IMR-90 (cell line): ENCODE data around the gene MEF2C. TPM values are rescaled to one million over a fixed set of nuclear protein-coding genes. Genes with fewer than 3 reads are reported as not detected.

Experiments
- ATAC-seq: fragments of 200-7000 bp; cut with Tn5 transposase; 2 replicates; pipeline ENCODE4 v1.9.1; 2020; ENCODE audit warnings: low read depth, mild to moderate bottlenecking, moderate library complexity
- BruUV-seq: library from RNA; stranded (reverse); fragments of 400-500 nt; replicated peaks from 2 replicates; lab custom pipeline; 2021; lab: Mats Ljungman, UMichigan
- CTCF ChIA-PET: fragments of 300-600 bp; formaldehyde crosslinking; extraction: SDS; loops from one replicate; lab custom pipeline; 2021; ENCODE audit warnings: antibody characterized with exemption; lab: Yijun Ruan, JAX
- POLR2A ChIA-PET: fragments of 300-600 bp; sonication (Branson Sonifier 250); formaldehyde crosslinking; loops from one replicate; lab custom pipeline; 2022; ENCODE audit warnings: antibody characterized with exemption; ENCODE audit not compliant: unreplicated experiment; lab: Charles Lee
- DNase-seq: peaks from one replicate; pipeline ENCODE4 v3.0.0; 2013
- H2AFZ ChIP-seq: replicated peaks from 2 replicates; pipeline ENCODE3; 2013; ENCODE audit warnings: low read length, mild to moderate bottlenecking; ENCODE audit not compliant: poor library complexity
- H2AK5ac ChIP-seq: 2 replicates; pipeline ENCODE4 v1.6.1; 2013; ENCODE audit warnings: low read depth, low read length, inconsistent platforms
- H2AK9ac ChIP-seq: replicated peaks from 2 replicates; pipeline ENCODE3; 2013; ENCODE audit warnings: mild to moderate bottlenecking, low read depth, low read length, moderate library complexity; ENCODE audit not compliant: poor library complexity
- H2BK120ac ChIP-seq: 2 replicates; pipeline ENCODE4 v1.6.1; 2013; ENCODE audit warnings: low read depth, low read length, inconsistent platforms
- H2BK15ac ChIP-seq: 3 replicates; pipeline ENCODE4 v1.6.1; 2013; ENCODE audit warnings: low read depth, low read length, inconsistent platforms
- H2BK20ac ChIP-seq: 2 replicates; pipeline ENCODE4 v1.6.1; 2013; ENCODE audit warnings: low read depth, mild to moderate bottlenecking, inconsistent platforms, low read length, moderate library complexity
- H2BK5ac ChIP-seq: 2 replicates; pipeline ENCODE4 v1.6.1; 2013; ENCODE audit warnings: mild to moderate bottlenecking, low read depth, low read length, inconsistent platforms; ENCODE audit not compliant: poor library complexity, severe bottlenecking
- H3K14ac ChIP-seq: replicated peaks from 2 replicates; pipeline ENCODE4 v1.6.1; 2013; ENCODE audit warnings: low read depth, low read length, inconsistent platforms
- H3K18ac ChIP-seq: 2 replicates; pipeline ENCODE4 v1.6.1; 2013; ENCODE audit warnings: low read depth, low read length, control low read depth
- H3K23ac ChIP-seq: 2 replicates; pipeline ENCODE4 v1.6.1; 2013; ENCODE audit warnings: low read depth, low read length, inconsistent platforms
- H3K27ac ChIP-seq: 2 replicates; pipeline ENCODE4 v1.5.1; 2013; ENCODE audit warnings: mild to moderate bottlenecking, control low read depth, low read length; ENCODE audit not compliant: insufficient read depth
- H3K27me3 ChIP-seq: 2 replicates; pipeline ENCODE4 v1.6.1; 2013; ENCODE audit warnings: low read length; ENCODE audit not compliant: control insufficient read depth, insufficient read depth
- H3K36me3 ChIP-seq: 2 replicates; pipeline ENCODE4 v1.6.1; 2013; ENCODE audit warnings: low read length, mixed read lengths; ENCODE audit not compliant: control insufficient read depth, insufficient read depth
- H3K4ac ChIP-seq: 2 replicates; pipeline ENCODE4 v1.6.1; 2013; ENCODE audit warnings: low read depth, low read length, inconsistent platforms
- H3K4me1 ChIP-seq: 2 replicates; pipeline ENCODE4 v1.6.1; 2013; ENCODE audit warnings: low read length, mixed read lengths; ENCODE audit not compliant: control insufficient read depth, insufficient read depth
- H3K4me2 ChIP-seq: 2 replicates; pipeline ENCODE4 v1.6.1; 2013; ENCODE audit warnings: low read depth, mild to moderate bottlenecking, control low read depth, low read length, moderate library complexity
- H3K4me3 ChIP-seq: 2 replicates; pipeline ENCODE4 v1.5.1; 2013; ENCODE audit warnings: low read depth, mild to moderate bottlenecking, control low read depth, low read length, moderate library complexity; ENCODE audit not compliant: insufficient read depth
- H3K56ac ChIP-seq: 2 replicates; pipeline ENCODE4 v1.6.1; 2013; ENCODE audit warnings: low read length, inconsistent platforms; ENCODE audit not compliant: insufficient read depth; ENCODE audit errors: extremely low read depth
- H3K79me1 ChIP-seq, 2 experiments: 2 replicates each; pipeline ENCODE4 v1.6.1; 2013; ENCODE audit warnings: low read length in 2 of 2, inconsistent platforms in 1 of 2, low read depth in 1 of 2
- H3K9ac ChIP-seq: 2 replicates; pipeline ENCODE4 v1.6.1; 2013; ENCODE audit warnings: low read depth, low read length, control low read depth
- H3K9me1 ChIP-seq: 2 replicates; pipeline ENCODE4 v1.6.1; 2013; ENCODE audit warnings: low read length, inconsistent platforms; ENCODE audit not compliant: insufficient read depth
- H3K9me3 ChIP-seq: 2 replicates; pipeline ENCODE4 v1.6.1; 2013; ENCODE audit warnings: low read length; ENCODE audit not compliant: control insufficient read depth, insufficient read depth
- H4K20me1 ChIP-seq: 2 replicates; pipeline ENCODE4 v1.6.1; 2013; ENCODE audit warnings: low read length, inconsistent platforms; ENCODE audit not compliant: insufficient read depth
- H4K5ac ChIP-seq: 2 replicates; pipeline ENCODE4 v1.6.1; 2013; ENCODE audit warnings: mild to moderate bottlenecking, low read depth, low read length, control low read depth
- H4K8ac ChIP-seq, 2 experiments: 2 replicates each; pipeline ENCODE4 v1.6.1; 2013; ENCODE audit warnings: low read depth in 2 of 2, low read length in 2 of 2, control low read depth in 1 of 2, inconsistent platforms in 1 of 2
- H4K91ac ChIP-seq: 2 replicates; pipeline ENCODE4 v1.6.1; 2013; ENCODE audit warnings: low read depth, low read length, inconsistent platforms; ENCODE audit not compliant: insufficient read depth
- POLR2A ChIP-seq: IDR thresholded peaks from 2 replicates; pipeline ENCODE4 v1.6.1; 2012; ENCODE audit warnings: mild to moderate bottlenecking, low read depth, low read length
- RAD21 ChIP-seq: IDR thresholded peaks from 2 replicates; pipeline ENCODE4 v1.6.1; 2012; ENCODE audit warnings: low read length, improper control_type of control experiment
- SMC3 ChIP-seq: fragments of 150-350 bp; IDR thresholded peaks from 2 replicates; pipeline ENCODE4 v1.6.1; 2016; ENCODE audit warnings: low read depth, mild to moderate bottlenecking, antibody characterized with exemption, low read length, moderate library complexity
- WGBS, 2 experiments: methylation state at CpG; one replicate each; pipeline versions ENCODE4 v1.1.5 to v1.1.7; 2013; ENCODE audit warnings: missing lambda C conversion rate in 2 of 2; ENCODE audit not compliant: insufficient read length in 1 of 2; ENCODE audit errors: extremely low coverage in 2 of 2; 5-methylcytosine and 5-hydroxymethylcytosine counted together
- dilution Hi-C: fragments of 300-500 bp; cut with HindIII; formaldehyde crosslinking; loops from one replicate; pipeline ENCODE4 v1.14.3; 2018; ENCODE audit warnings: low sequenced_read_pairs; ENCODE audit not compliant: unreplicated experiment
- in situ Hi-C: fragments of 300-500 bp; cut with MboI; formaldehyde crosslinking; loops from 3 replicates; pipeline ENCODE4 v1.14.3; 2019; ENCODE audit warnings: low sequenced_read_pairs, inconsistent platforms, mixed read lengths
- intact Hi-C: fragments of 100-400 bp; cut with micrococcal nuclease; formaldehyde crosslinking; loops from 2 replicates; pipeline ENCODE4 v1.10.0; 2022
- polyA plus RNA-seq, 3 experiments: library from polyadenylated mRNA; depleted of rRNA; stranded (reverse); fragments of >200 nt; gene quantifications; 2 replicates each; pipeline ENCODE4 v1.2.3, GENCODE V29; 2012; ENCODE audit warnings: low replicate concordance in 1 of 3
- total RNA-seq: library from RNA; depleted of rRNA; stranded (reverse); fragments of >200 nt; gene quantifications from 2 replicates; pipeline ENCODE4 v1.2.3, GENCODE V29; 2012
- TF ChIP-seq, protein P1 (sequence below): conservative IDR thresholded peaks from 2 replicates; pipeline ENCODE4 v1.5.1; 2012; ENCODE audit warnings: mild to moderate bottlenecking, low read depth, low read length, improper control_type of control experiment
- TF ChIP-seq, protein P2 (sequence below): fragments of 150-350 bp; IDR thresholded peaks from 2 replicates; pipeline ENCODE4 v1.6.1; 2017; ENCODE audit warnings: mild to moderate bottlenecking, antibody characterized with exemption, low read length, low read depth

MEF2C gene
- total and polyA plus RNA-seq, 2 of the 4 experiments (the other 2 are of a cell fraction) = 1.5 to 6.8 TPM

DNA sequence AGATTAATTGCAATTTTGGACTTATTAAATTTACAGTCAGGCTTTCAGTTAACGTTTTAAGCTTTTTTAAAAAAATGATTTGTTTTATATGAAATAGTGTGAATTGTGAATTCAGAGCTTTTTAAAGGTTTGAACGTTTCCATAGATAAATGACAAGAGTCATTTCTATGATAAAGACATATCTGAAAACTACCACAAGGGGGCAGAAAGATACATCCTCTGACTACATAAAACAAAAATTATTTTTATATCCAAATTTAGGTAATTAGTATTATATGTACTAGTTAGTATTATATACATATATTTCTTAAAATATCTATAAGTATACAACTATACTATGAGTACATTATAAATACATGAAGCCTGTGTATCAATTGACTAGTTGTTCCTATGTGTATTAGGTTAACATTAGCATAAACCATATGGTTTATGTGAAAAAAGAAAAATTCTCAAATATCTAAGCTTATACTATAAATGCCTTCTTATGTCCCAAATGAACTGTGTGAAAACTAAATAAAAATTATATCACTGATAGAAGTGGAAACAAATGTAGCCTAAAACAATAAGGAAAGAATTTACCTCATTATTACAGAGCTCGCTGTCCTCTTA, 155.2 kb downstream of the MEF2C start:
- in situ Hi-C loops (no loop called here), intact Hi-C loops (loop anchor here (5.0 to 10.0 kb wide), 3 partner anchors 214 to 1704 kb away; no protein-coding TSS in a partner anchor), dilution Hi-C loops (no loop called here)
- Histone ChIP-seq H3K14ac (no peak overlapping the region), H4K8ac (no peak overlapping the region), H2BK5ac (no peak overlapping the region), H3K23ac (no peak overlapping the region), H3K9me3 (no peaks in the 10 kb centered on the region), H2BK20ac (no peak overlapping the region), H3K4me3 (no peak overlapping the region), H2BK15ac (no peak overlapping the region), H2AK9ac (no peak overlapping the region), H3K18ac (no peak overlapping the region), H3K36me3 (no peaks in the 10 kb centered on the region), H4K5ac (no peak overlapping the region), H3K79me1 (no peaks in the 10 kb centered on the region), H3K27me3 (no peaks in the 10 kb centered on the region), H4K91ac (no peak overlapping the region), H3K9me1 (no peaks in the 10 kb centered on the region), H3K4me2 (no peak overlapping the region), H3K4me1 (no peaks in the 10 kb centered on the region), H3K27ac (no peak overlapping the region), H3K4ac (no peak overlapping the region), H2BK120ac (no peak overlapping the region), H4K20me1 (no peaks in the 10 kb centered on the region), H2AK5ac (no peak overlapping the region), H2AFZ (no peak overlapping the region), H3K56ac (no peak overlapping the region), H3K9ac (no peak overlapping the region)
- WGBS, 2 experiments = no CpG with 5 or more reads among the region's 3 CpGs
- peak; percentile 24 for DNase-seq
- peak; percentile 53 for TF ChIP-seq RAD21
- peak; percentile 77 for TF ChIP-seq SMC3
- TF ChIP-seq, protein P1, sequence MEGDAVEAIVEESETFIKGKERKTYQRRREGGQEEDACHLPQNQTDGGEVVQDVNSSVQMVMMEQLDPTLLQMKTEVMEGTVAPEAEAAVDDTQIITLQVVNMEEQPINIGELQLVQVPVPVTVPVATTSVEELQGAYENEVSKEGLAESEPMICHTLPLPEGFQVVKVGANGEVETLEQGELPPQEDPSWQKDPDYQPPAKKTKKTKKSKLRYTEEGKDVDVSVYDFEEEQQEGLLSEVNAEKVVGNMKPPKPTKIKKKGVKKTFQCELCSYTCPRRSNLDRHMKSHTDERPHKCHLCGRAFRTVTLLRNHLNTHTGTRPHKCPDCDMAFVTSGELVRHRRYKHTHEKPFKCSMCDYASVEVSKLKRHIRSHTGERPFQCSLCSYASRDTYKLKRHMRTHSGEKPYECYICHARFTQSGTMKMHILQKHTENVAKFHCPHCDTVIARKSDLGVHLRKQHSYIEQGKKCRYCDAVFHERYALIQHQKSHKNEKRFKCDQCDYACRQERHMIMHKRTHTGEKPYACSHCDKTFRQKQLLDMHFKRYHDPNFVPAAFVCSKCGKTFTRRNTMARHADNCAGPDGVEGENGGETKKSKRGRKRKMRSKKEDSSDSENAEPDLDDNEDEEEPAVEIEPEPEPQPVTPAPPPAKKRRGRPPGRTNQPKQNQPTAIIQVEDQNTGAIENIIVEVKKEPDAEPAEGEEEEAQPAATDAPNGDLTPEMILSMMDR = peak; percentile 56
- no peak for TF ChIP-seq POLR2A
- TF ChIP-seq, protein P2, sequence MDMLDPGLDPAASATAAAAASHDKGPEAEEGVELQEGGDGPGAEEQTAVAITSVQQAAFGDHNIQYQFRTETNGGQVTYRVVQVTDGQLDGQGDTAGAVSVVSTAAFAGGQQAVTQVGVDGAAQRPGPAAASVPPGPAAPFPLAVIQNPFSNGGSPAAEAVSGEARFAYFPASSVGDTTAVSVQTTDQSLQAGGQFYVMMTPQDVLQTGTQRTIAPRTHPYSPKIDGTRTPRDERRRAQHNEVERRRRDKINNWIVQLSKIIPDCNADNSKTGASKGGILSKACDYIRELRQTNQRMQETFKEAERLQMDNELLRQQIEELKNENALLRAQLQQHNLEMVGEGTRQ = no peak
- POLR2A ChIA-PET = interaction anchor here (0.7 kb wide), 1 partner anchor 1682 kb away, joined by 3 read pairs; no protein-coding TSS in a partner anchor
- BruUV-seq = no TSS peak
- CTCF ChIA-PET = interaction anchor here (0.5 to 3.1 kb wide), 10 partner anchors 9 to 1618 kb away, joined by 3 to 16 read pairs (median 3); partner anchors contain the start of gene MEF2C
- no peak for ATAC-seq
